22Rv1 (cell line): ENCODE measurements around the gene ZNF341.

Experiments used
- CTCF ChIP-seq: fragments of 450-650 bp; IDR thresholded peaks from 2 replicates; pipeline ENCODE4 v1.5.1; 2017; ENCODE audit warnings: mild to moderate bottlenecking
- ZFX ChIP-seq: fragments of 450-650 bp; IDR thresholded peaks from 2 replicates; pipeline ENCODE4 v1.6.1; 2017; ENCODE audit warnings: antibody characterized with exemption, borderline replicate concordance

GRCh38 chr20:33828967-33829560 lies 97.3 kb downstream of the ZNF341 start:
- TF ChIP-seq CTCF = no peak
- TF ChIP-seq ZFX = no peak
